Esophagus (tissue), 2 donors: ENCODE results near the gene RAB15. TPM values are rescaled to one million over a fixed set of nuclear protein-coding genes. Genes with fewer than 3 reads are reported as not detected.
A peak's percentile ranks its signal among the peaks of the same experiment; 100 is the strongest.

Experiments
- H3K27ac ChIP-seq, 2 donors: one replicate each; pipeline ENCODE4 v1.5.1; 2013; ENCODE audit warnings: low read depth in 2 of 2, mild to moderate bottlenecking in 2 of 2, inconsistent platforms in 1 of 2, low read length in 1 of 2, moderate library complexity in 1 of 2
- H3K27me3 ChIP-seq, 2 donors: one replicate each; pipeline ENCODE4 v1.6.1; 2013; ENCODE audit warnings: low read length in 2 of 2, control low read depth in 1 of 2, mild to moderate bottlenecking in 1 of 2; ENCODE audit not compliant: insufficient read depth in 2 of 2, control insufficient read depth in 1 of 2
- H3K36me3 ChIP-seq, 2 donors: one replicate each; pipeline ENCODE4 v1.6.1; 2013; ENCODE audit warnings: low read length in 1 of 2; ENCODE audit not compliant: control insufficient read depth in 2 of 2, insufficient read depth in 2 of 2
- H3K4me1 ChIP-seq, 2 donors: one replicate each; pipeline ENCODE4 v1.6.1; 2013; ENCODE audit warnings: low read length in 1 of 2; ENCODE audit not compliant: control insufficient read depth in 2 of 2, insufficient read depth in 2 of 2
- H3K4me3 ChIP-seq, 2 donors: one replicate each; pipeline ENCODE4 v1.5.1; 2013; ENCODE audit warnings: low read length in 2 of 2, mild to moderate bottlenecking in 2 of 2, low read depth in 1 of 2, moderate library complexity in 1 of 2
- H3K9me3 ChIP-seq, 2 donors: one replicate each; pipeline ENCODE4 v1.6.1; 2013; ENCODE audit warnings: mild to moderate bottlenecking in 2 of 2, low read depth in 1 of 2, low read length in 1 of 2, moderate library complexity in 1 of 2; ENCODE audit not compliant: control insufficient read depth in 2 of 2, insufficient read depth in 1 of 2
- WGBS, 2 donors: extraction: QIAGEN DNeasy Blood & Tissue Kit; methylation state at CpG; one replicate each; pipeline ENCODE4 v1.1.7; 2013; 5-methylcytosine and 5-hydroxymethylcytosine counted together
- polyA plus RNA-seq, 2 donors: library from polyadenylated mRNA; stranded (reverse); fragments of 200-250 nt; gene quantifications; one replicate each; pipeline ENCODE4 v1.2.3, GENCODE V29; 2013
- donor health status: healthy with polysubstance abuse.
- donor health status: Bipolar disorder and iron deficiency.

Gene RAB15
- polyA plus RNA-seq, 2 donors, result 3.2 to 3.3 TPM

DNA sequence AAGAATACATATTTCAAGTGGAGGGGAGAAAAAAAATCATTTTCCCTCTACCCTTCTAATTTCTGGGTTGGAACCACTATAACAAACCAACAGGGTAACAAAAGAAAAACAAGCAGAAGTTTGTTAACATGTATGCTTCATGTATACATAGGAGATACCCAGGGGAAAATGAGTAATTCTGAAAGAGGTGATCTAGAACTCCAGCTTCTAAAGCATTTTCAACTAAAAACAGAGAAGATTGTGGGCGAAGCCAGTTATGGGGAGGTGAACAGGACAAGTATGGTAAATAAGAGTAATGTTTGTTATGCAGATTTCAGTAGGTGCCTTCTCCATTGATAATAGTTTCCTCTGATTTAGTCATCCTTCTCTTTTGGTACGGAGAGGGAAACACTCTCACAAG lies 31.3 kb upstream of the RAB15 start:
- Histone ChIP-seq H3K4me1 (peaks cover 0 to 4% of the 10 kb centered on the region in 2 donors), H3K9me3 (no peaks in the 10 kb centered on the region), H3K27me3 (no peaks in the 10 kb centered on the region), H3K4me3 (no peak overlapping the region), H3K36me3 (no peaks in the 10 kb centered on the region), H3K27ac (no peak overlapping the region)
- WGBS, 2 donors, result 78 to 93% methylated on average over 2 of the region's 2 CpGs

DNA sequence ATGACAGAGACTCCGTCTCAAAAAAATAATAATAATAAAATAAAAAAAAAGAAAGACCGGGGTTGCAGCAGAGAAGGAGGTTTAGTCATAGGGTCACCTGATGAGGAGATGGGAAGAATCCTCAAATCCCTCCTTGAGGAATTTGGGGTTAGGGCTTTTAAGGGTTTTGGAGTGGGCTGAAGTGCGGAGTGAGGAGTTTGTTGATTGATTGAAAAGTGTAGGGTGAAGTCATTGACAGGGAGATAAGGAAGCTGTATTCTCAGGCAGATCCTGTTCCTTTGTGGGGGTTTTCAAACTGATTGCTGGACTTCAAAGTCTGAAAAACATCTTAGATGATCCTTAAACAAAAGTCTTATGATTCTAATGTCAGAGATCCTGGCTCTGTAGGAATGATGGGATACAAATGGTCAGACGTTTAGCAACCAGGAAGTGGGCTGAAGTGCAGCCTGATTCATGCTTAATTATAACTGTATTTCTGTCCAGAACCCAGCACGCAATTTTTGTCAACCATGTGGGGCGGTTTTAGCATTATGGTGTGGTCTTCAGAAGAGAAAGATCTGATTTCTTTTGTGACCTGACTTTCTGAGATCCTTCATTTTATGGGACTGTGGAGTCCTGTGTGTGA lies 30.6 kb upstream of the RAB15 start:
- Histone ChIP-seq H3K4me3 (no peak overlapping the region), H3K4me1 (peaks cover 0 to 4% of the 10 kb centered on the region in 2 donors), H3K27ac (no peak overlapping the region), H3K36me3 (no peaks in the 10 kb centered on the region), H3K9me3 (no peaks in the 10 kb centered on the region), H3K27me3 (no peaks in the 10 kb centered on the region)
- WGBS, 2 donors, result 74 to 78% methylated on average over 6 of the region's 6 CpGs

DNA sequence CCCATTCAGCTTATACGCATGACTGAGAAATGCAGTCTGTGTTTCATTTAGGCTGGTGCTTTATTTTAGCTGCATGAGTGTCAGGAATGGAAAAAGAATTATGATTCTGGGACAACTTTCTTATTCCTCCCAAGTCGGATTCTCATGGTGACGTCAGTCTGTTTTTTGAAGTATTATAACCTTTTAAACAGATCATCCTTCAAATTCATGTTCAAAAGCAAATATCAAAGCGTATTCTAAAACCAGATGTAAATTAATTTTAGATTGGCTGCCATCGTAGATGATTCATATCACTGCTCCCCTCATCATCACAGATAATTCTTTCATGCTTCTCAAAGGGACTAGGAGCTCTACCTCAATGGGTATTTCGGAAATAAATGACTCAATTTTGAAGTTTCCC lies 29.6 kb upstream of the RAB15 start:
- Histone ChIP-seq H3K4me1 (peaks cover 0 to 4% of the 10 kb centered on the region in 2 donors), H3K27me3 (no peaks in the 10 kb centered on the region), H3K36me3 (no peaks in the 10 kb centered on the region), H3K9me3 (no peaks in the 10 kb centered on the region), H3K27ac (no peak overlapping the region), H3K4me3 (no peak overlapping the region)
- WGBS, 2 donors, result 88 to 94% methylated on average over 6 of the region's 6 CpGs

DNA sequence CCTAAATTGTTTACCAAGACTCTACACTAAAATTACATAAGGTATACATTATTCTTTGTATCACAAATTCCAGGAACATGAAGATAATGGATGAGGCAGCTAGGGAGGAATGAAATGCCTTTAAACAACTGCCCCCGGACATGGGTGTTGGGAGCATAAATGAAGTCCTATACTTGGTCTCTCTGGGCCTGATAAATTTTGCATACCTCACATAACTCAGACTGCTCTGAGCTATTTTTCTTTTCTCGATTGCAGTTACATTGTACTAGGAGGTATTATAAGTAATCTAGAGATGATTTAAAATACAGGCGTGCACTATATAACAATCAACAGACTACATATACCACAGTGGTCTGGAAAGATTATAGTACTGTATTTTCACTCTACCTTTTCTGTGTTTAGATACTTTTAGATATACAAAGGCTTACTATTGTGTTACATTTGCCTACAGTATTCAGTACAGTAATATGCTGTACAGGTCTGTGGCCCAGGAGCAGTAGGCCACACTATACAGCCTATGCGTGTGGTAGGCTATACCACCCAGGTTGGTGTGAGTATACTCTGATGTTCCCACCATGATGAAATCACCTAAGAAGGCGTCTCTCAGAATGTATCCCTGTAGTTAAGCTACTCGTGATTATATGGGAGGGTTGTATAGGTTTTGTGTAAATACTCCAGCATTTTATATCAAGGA lies 28.9 kb upstream of the RAB15 start:
- Histone ChIP-seq H3K4me3 (no peak overlapping the region), H3K27me3 (no peaks in the 10 kb centered on the region), H3K27ac (no peak overlapping the region), H3K4me1 (peaks cover 0 to 4% of the 10 kb centered on the region in 2 donors), H3K9me3 (no peaks in the 10 kb centered on the region), H3K36me3 (no peaks in the 10 kb centered on the region)
- WGBS, 2 donors, result 85 to 88% methylated on average over 6 of the region's 6 CpGs

DNA sequence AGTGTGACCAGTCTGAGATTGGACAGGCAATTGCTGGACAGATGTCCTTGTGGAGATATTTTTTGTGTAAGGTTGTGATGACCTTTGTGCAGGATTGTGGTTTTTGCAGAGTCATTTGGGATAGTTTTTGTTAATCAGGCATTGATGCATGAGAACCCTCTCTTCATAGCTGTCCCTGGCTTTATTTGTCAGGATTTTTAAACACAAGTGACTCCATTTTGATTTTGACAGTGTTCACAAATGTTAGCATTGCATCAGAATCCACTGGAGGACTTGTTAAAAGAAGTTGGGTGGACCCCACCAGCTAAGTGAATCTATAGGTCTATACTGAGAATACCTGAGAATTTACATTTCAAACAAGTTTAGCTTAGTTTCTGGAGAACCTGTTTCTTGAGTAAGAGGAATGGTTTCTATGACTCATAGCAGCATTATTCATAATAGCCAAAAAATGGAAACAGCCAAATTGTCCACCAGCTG lies 26.4 kb upstream of the RAB15 start:
- H3K27ac ChIP-seq, result peak overlapping the region; percentile 71 to 85
- no peak overlapping the region for H3K4me3 ChIP-seq
- H3K9me3 ChIP-seq, result no peaks in the 10 kb centered on the region
- no peaks in the 10 kb centered on the region for H3K36me3 ChIP-seq
- no peaks in the 10 kb centered on the region for H3K27me3 ChIP-seq
- no peaks in the 10 kb centered on the region for H3K4me1 ChIP-seq

DNA sequence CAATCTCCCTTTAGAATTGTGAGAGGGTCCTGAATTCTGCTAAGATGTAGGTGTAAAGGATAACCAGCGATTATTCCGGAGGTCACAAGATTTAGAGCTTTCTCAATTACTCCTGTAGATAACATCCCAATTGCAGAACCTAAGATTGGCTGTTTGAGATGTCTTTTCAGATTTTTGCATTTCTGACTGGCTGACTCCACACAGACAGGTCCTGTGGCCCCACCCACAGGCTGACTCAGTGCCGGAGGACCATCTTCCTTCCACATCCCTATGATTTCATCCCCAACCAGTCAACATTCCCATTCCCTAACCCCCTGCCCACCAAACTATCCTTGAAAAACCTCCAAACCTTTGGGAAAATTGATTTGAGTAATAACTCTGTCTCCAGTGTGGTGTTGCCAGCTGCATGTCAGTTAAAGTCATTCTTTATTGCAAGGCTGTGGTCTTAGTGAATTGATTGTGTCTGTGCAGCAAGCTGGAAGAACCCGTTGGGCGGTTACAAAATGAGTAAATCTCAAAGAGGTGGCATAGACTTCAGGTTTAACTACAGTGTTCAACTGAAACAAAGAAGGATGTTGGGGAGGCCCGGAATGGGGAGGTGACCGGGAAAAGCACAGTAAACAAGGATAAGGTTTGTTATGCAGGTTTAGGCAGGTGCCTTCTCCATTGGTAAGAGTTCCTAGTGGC lies 25.1 kb upstream of the RAB15 start:
- H3K9me3 ChIP-seq, result no peaks in the 10 kb centered on the region
- no peaks in the 10 kb centered on the region for H3K27me3 ChIP-seq
- H3K4me1 ChIP-seq, result no peaks in the 10 kb centered on the region
- H3K4me3 ChIP-seq, result no peak overlapping the region
- H3K27ac ChIP-seq, result peak overlapping the region; percentile 83 to 85
- no peaks in the 10 kb centered on the region for H3K36me3 ChIP-seq
- 61 to 68% methylated on average over 7 of the region's 7 CpGs for WGBS, 2 donors

DNA sequence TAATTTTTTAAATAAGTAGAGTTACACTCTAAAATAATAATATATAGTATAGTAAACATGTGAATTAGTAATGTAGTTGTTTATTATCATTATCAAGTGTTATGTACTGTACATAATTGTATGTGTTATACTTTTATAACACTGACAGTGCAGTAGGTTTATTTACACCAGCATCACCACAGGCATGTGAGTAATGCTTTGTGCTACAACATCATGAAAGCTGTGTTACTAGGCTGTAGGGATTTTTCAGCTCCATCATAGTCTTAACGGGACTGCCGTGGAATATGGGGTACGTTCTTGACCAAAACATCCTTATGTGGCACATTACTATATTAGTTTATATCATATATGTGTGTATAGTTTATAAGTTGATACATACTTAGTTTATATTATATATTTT lies 23.2 kb upstream of the RAB15 start:
- no peaks in the 10 kb centered on the region for H3K9me3 ChIP-seq
- H3K27me3 ChIP-seq, result no peaks in the 10 kb centered on the region
- no peak overlapping the region for H3K27ac ChIP-seq
- no peak overlapping the region for H3K4me3 ChIP-seq
- no peaks in the 10 kb centered on the region for H3K36me3 ChIP-seq
- 91 to 92% methylated on average over 3 of the region's 3 CpGs for WGBS, 2 donors
- no peaks in the 10 kb centered on the region for H3K4me1 ChIP-seq

DNA sequence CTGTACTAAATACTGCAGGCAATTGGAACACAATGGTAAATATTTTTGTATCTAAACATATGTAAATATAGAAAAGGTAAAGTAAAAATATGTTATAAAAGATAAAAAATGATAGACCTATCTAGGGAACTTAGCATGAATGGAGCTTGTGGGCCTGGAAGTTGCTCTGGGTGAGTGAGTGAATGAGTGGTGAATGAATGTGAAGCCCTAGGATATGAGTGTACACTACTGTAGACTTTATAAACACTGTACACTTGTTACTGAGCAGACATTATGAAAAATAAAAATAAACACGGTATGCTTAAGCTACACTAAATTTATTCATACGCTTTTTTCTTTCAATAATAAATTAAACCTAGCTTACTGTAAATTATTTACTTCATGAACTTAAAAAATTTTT lies 22.4 kb upstream of the RAB15 start:
- 88 to 91% methylated on average over 2 of the region's 2 CpGs for WGBS, 2 donors
- H3K4me3 ChIP-seq, result no peak overlapping the region
- peaks cover 2% of the 10 kb centered on the region in 2 donors for H3K4me1 ChIP-seq
- H3K27ac ChIP-seq, result no peak overlapping the region
- no peaks in the 10 kb centered on the region for H3K27me3 ChIP-seq
- H3K9me3 ChIP-seq, result no peaks in the 10 kb centered on the region
- H3K36me3 ChIP-seq, result no peaks in the 10 kb centered on the region

DNA sequence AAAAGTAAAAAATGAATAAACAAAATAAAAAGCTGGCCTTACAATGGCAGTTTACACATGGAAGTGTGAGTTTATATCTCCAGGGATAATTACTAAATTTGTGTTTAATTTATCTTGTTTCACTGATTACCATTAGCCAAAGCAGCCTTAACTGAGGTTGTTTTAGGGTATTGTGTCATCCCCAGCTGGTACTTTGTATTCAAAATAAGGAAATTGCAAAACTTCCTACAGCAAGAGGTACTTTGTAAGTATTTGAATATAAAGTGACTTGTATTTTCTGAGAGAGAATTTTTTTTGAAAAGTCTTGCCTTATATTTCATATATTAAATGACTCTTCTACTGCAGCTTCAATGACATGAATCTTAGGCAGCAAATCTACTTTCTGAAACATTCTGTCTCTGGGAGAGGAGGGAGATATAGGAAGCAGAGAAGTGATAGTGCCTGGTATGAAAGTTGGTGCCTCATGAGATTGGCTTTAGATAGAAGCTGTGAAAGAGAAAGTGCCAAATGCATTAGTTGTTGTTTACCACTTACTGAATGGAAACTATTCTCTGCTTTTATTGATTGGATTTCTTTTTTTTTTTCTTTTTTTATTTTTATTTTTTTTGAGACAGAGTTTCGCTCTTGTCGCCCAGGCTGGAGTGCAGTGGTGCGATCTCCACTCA lies 21.3 kb upstream of the RAB15 start:
- WGBS, 2 donors, result 96 to 98% methylated on average over 3 of the region's 3 CpGs
- peaks cover 2 to 3% of the 10 kb centered on the region in 2 donors for H3K4me1 ChIP-seq
- no peak overlapping the region for H3K4me3 ChIP-seq
- no peaks in the 10 kb centered on the region for H3K36me3 ChIP-seq
- H3K27ac ChIP-seq, result peak overlapping the region in 1 of 2 donors; percentile 6
- no peaks in the 10 kb centered on the region for H3K27me3 ChIP-seq
- H3K9me3 ChIP-seq, result no peaks in the 10 kb centered on the region
